ENCODE measurements around the gene EIF3K. TPM values are rescaled to one million over a fixed set of nuclear protein-coding genes. Genes with fewer than 3 reads are reported as not detected.

The EIF3K gene
- total and polyA plus RNA-seq, 7 donors: 367 to 984 (median 470) TPM

DNA sequence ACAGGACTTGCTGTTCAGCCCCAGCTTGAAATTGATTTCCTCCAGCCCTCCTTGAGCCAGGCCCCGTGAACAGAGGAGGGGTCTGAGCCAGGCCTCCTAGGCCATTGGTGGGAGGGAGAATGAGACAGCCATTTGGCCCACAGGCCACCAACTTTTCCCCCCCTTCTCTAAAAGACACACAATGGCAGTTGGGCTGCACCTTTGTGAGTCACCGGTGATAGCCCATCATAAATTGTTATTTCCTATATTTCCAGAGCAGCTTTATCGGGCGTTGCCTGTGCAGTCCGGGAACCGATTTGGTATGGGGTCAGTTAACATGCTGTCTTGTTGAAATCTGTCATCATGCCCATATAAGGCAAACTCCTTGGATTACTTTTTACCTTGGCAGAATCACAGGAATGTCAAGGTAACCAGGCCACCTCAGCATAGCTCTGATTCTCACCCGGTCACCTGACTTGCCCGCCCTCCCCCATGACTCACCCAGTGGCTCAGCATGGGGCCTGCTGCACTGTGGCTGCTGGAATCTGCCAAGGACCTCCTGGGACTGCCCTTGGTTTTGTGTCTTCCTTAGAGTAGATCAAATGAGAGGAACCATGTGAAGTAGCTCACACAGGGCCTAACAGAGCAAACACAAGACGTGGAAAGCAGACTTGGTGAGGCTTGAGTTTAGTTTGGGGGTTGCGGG is 64.5 kb downstream of the EIF3K start:
- DNase-seq: peak; percentile 77 to 85
- peak; percentile 63 to 72 (median 68) for ATAC-seq
- Histone ChIP-seq H3K36me3 (ENCODE audit: insufficient read depth in 1 of 2, low read depth in 1 of 2) (no peaks in the 10 kb centered on the region), H3K4me1 (peaks cover 91% of the 10 kb centered on the region), H3K9me3 (no peaks in the 10 kb centered on the region), H3K27ac (peak overlapping the region; percentile 98), H3K27me3 (ENCODE audit: insufficient read depth in 3 of 3, low read length in 2 of 3) (no peaks in the 10 kb centered on the region), H3K4me3 (no peak overlapping the region)
- no peak for TF ChIP-seq CTCF (IDR thresholded peaks at IDR 0.05)
- 27 to 44% (median 34%) methylated on average over 10 of the region's 10 CpGs for WGBS, 3 donors
- intact Hi-C loops (cut with DNase I): no loop called here

DNA sequence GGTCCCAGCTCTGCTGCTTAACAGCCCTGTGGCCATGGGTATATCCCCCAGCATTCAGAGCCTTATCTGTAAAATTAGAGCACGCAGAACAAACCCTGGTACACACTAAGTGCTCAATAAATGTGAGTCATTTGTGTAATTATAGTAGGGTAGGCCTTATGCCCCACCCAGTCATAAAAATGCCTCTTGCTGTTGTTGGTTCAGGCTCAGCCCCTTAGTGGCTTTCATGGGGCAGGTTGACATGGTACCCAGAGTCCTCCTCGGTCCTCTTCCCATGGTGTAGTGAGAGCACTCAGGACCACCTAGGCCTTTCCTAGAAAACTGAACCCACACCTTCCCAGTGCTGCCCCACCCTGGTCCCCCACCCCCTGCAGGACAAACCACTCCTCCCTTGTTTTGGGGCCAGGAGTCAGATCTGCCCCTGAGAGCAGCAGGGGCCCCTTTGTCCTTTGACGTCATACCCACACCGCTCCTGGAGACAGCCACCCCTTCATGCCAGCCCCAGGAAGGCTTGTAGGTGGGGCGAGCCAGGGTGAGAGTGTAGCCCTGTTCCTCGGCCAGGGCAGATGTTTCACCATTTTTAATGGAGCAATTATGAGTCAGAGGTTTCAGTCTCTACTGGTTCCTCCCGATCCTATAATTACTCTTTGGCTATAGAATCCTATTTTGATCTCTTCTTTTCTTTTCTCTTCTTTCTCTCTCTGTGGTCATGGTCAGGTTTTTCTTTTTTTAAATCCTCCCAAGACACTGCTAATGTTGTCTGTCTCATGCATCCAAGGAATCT is 65.3 kb downstream of the EIF3K start:
- 20 to 41% (median 26%) methylated on average over 7 of the region's 7 CpGs for WGBS, 3 donors
- H3K27ac ChIP-seq: peak overlapping the region; percentile 98
- H3K27me3 ChIP-seq (ENCODE audit: insufficient read depth in 3 of 3, low read length in 2 of 3): no peaks in the 10 kb centered on the region
- intact Hi-C loops (cut with DNase I): no loop called here
- no peaks in the 10 kb centered on the region for H3K36me3 ChIP-seq (ENCODE audit: insufficient read depth in 1 of 2, low read depth in 1 of 2)
- peak overlapping the region; percentile 16 for H3K4me3 ChIP-seq
- H3K9me3 ChIP-seq: no peaks in the 10 kb centered on the region
- TF ChIP-seq CTCF (IDR thresholded peaks at IDR 0.05): no peak
- H3K4me1 ChIP-seq: peaks cover 91% of the 10 kb centered on the region
- ATAC-seq: peak; percentile 73 to 82 (median 78)
- DNase-seq: peak; percentile 80 to 87

GRCh38 chr19:38684862-38685665 is 66.1 kb downstream of the EIF3K start:
- DNase-seq (no peak), ATAC-seq (no peak)
- no peaks in the 10 kb centered on the region for H3K9me3 ChIP-seq
- peak overlapping the region; percentile 98 for H3K27ac ChIP-seq
- H3K36me3 ChIP-seq (ENCODE audit: insufficient read depth in 1 of 2, low read depth in 1 of 2): no peaks in the 10 kb centered on the region
- WGBS, 3 donors: 50 to 78% (median 65%) methylated on average over 15 of the region's 15 CpGs
- no peaks in the 10 kb centered on the region for H3K27me3 ChIP-seq (ENCODE audit: insufficient read depth in 3 of 3, low read length in 2 of 3)
- no peak for TF ChIP-seq CTCF (IDR thresholded peaks at IDR 0.05)
- H3K4me3 ChIP-seq: peak overlapping the region; percentile 16
- intact Hi-C loops (cut with DNase I): no loop called here
- peaks cover 87% of the 10 kb centered on the region for H3K4me1 ChIP-seq

GRCh38 chr19:38685666-38686529 is 66.9 kb downstream of the EIF3K start:
- ATAC-seq (peak in 1 of 4 donors; percentile 15), DNase-seq (no peak)
- H3K9me3 ChIP-seq: no peaks in the 10 kb centered on the region
- H3K27ac ChIP-seq: peak overlapping the region; percentile 98
- no peaks in the 10 kb centered on the region for H3K36me3 ChIP-seq (ENCODE audit: insufficient read depth in 1 of 2, low read depth in 1 of 2)
- intact Hi-C loops (cut with DNase I): no loop called here
- peak overlapping the region; percentile 16 for H3K4me3 ChIP-seq
- 15 to 39% (median 24%) methylated on average over 10 of the region's 10 CpGs for WGBS, 3 donors
- TF ChIP-seq CTCF (IDR thresholded peaks at IDR 0.05): peak; percentile 51
- H3K4me1 ChIP-seq: peaks cover 79% of the 10 kb centered on the region
- H3K27me3 ChIP-seq (ENCODE audit: insufficient read depth in 3 of 3, low read length in 2 of 3): no peaks in the 10 kb centered on the region
